Neural progenitor cell (in vitro differentiated cells): Measurements from ENCODE around the gene SAV1. TPM values are rescaled to one million over a fixed set of nuclear protein-coding genes. Genes with fewer than 3 reads are reported as not detected.
"Not testable (repeated sequence)": the region's sequence is repeated elsewhere in the genome, so short reads cannot be mapped to it uniquely, and the experiment has no call there.

Experiments used
- DNase-seq: peaks from one replicate; pipeline ENCODE4 v3.0.0-alpha.2; 2016; ENCODE audit warnings: low spot score
- H2AFZ ChIP-seq: fragments of 200-600 bp; sonication (generic); replicated peaks from 2 replicates; pipeline ENCODE4 v1.6.1; 2016; ENCODE audit warnings: antibody characterized with exemption
- H3F3A ChIP-seq: fragments of 200-600 bp; sonication (generic); 2 replicates; pipeline ENCODE4 v1.6.1; 2016; ENCODE audit warnings: antibody characterized with exemption, low read depth
- H3K27ac ChIP-seq: fragments of 200-600 bp; sonication (generic); 2 replicates; pipeline ENCODE4 v1.5.1; 2016; ENCODE audit warnings: mild to moderate bottlenecking
- H3K27me3 ChIP-seq: fragments of 200-600 bp; sonication (generic); 2 replicates; pipeline ENCODE4 v1.6.1; 2016; ENCODE audit warnings: mild to moderate bottlenecking, moderate library complexity
- H3K36me3 ChIP-seq: fragments of 200-600 bp; sonication (generic); 2 replicates; pipeline ENCODE4 v1.5.1; 2016
- H3K4me1 ChIP-seq: fragments of 200-600 bp; sonication (generic); 2 replicates; pipeline ENCODE4 v1.6.1; 2016; ENCODE audit warnings: mixed run types
- H3K4me2 ChIP-seq: fragments of 200-600 bp; sonication (generic); 2 replicates; pipeline ENCODE4 v1.6.1; 2016
- H3K4me3 ChIP-seq: fragments of 200-600 bp; sonication (generic); 2 replicates; pipeline ENCODE4 v1.5.1; 2016
- H3K79me2 ChIP-seq: fragments of 200-600 bp; sonication (generic); 2 replicates; pipeline ENCODE4 v1.6.1; 2016; ENCODE audit warnings: low read depth
- H3K9ac ChIP-seq: fragments of 200-600 bp; sonication (generic); 2 replicates; pipeline ENCODE4 v1.6.1; 2016
- H3K9me3 ChIP-seq: fragments of 200-600 bp; sonication (generic); 2 replicates; pipeline ENCODE4 v1.5.1; 2016; ENCODE audit warnings: low read depth
- H4K20me1 ChIP-seq: fragments of 200-600 bp; sonication (generic); 2 replicates; pipeline ENCODE4 v1.6.1; 2016; ENCODE audit warnings: low read depth
- H3K27ac Mint-ChIP-seq: 3 replicates; pipeline ENCODE4 v1.8.0; 2021; ENCODE audit warnings: mixed read lengths
- H3K27me3 Mint-ChIP-seq: 2 replicates; pipeline ENCODE4 v1.8.0; 2022; ENCODE audit warnings: low read depth, mild to moderate bottlenecking, inconsistent platforms, moderate library complexity, mixed read lengths; ENCODE audit not compliant: insufficient read depth
- H3K36me3 Mint-ChIP-seq: 3 replicates; pipeline ENCODE4 v1.8.0; 2021; ENCODE audit warnings: mixed read lengths
- H3K4me1 Mint-ChIP-seq: 3 replicates; pipeline ENCODE4 v1.8.0; 2021; ENCODE audit warnings: mixed read lengths
- H3K4me3 Mint-ChIP-seq: 3 replicates; pipeline ENCODE4 v1.8.0; 2021; ENCODE audit warnings: mild to moderate bottlenecking, moderate library complexity, mixed read lengths
- H3K9me3 Mint-ChIP-seq: 3 replicates; pipeline ENCODE4 v1.8.0; 2020; ENCODE audit warnings: mixed read lengths
- EZH2 ChIP-seq: fragments of 200-600 bp; sonication (generic); IDR thresholded peaks from 2 replicates; pipeline ENCODE4 v1.6.1; 2017; ENCODE audit warnings: antibody characterized with exemption, mild to moderate bottlenecking, moderate library complexity
- EZH2phosphoT487 ChIP-seq: fragments of 200-600 bp; sonication (generic); IDR thresholded peaks from 2 replicates; pipeline ENCODE4 v1.6.1; 2017; ENCODE audit warnings: antibody characterized with exemption
- total RNA-seq: library from RNA; depleted of rRNA; stranded (reverse); fragments of >200 nt; gene quantifications from 2 replicates; pipeline ENCODE4 v1.2.3, GENCODE V29; 2015; ENCODE audit warnings: low replicate concordance
- TF ChIP-seq, protein P1 (sequence below): fragments of 200-600 bp; sonication (generic); IDR thresholded peaks from 2 replicates; pipeline ENCODE4 v1.5.1; 2017; ENCODE audit warnings: antibody characterized with exemption, mild to moderate bottlenecking

The SAV1 gene
- total RNA-seq, 1 donor from 2014 or later, result 34.5 TPM

DNA sequence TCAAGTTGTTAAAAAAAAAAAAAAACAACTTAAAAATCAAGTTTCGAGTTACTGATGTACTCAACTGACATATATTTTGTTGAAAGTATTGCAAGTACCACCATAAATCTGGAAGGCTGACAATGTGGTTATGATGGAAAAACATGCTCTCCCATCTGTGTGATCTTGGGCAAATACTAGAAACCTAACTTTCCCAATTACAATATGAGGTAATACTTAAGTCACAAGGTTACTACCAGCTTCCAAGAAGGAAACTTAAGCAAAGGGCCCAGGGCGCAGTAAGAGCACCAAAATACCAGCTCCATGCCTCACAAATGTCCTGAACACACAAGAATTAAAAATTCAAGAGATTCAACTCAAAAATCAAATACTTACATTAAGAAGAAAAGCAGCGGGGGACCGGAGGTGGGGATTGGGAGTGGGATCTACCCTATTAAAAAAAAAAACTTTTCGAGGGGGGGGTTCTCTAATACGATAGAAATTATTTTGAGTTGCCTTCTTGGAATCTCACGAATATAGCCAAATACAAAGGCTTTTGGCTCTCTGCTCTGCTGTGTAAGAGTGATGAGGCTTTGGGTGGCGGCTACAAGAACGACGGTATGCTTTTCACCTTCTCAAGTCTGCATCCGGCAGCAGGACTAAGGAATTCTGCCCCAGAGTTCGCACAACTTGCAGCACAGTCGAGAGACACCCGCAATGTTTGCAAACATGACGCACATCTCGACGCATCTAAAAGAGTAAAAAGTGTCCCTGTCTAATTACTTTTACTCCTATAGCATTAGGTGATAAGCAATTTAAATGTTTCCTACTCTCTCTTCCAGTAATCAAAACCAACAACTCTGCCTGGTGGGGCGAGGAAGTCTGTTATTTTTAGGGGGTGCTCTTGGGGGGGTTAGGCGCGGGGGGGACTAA, 1.1 kb downstream of the SAV1 start:
- H3F3A ChIP-seq, result peaks cover 32% of the 10 kb centered on the region
- peak overlapping the region; percentile 91 for H2AFZ ChIP-seq
- peak overlapping the region; percentile 86 for H3K4me2 ChIP-seq
- H3K36me3 Mint-ChIP-seq, result peaks cover 13% of the 10 kb centered on the region
- peaks cover 54% of the 10 kb centered on the region for H3K79me2 ChIP-seq
- peak overlapping the region; percentile 90 for H3K27ac Mint-ChIP-seq
- H3K36me3 ChIP-seq, result peaks cover 5% of the 10 kb centered on the region
- no peak overlapping the region for H3K4me3 Mint-ChIP-seq
- H3K4me3 ChIP-seq, result peak overlapping the region; percentile 87
- TF ChIP-seq EZH2, result no peak
- TF ChIP-seq, protein P1, sequence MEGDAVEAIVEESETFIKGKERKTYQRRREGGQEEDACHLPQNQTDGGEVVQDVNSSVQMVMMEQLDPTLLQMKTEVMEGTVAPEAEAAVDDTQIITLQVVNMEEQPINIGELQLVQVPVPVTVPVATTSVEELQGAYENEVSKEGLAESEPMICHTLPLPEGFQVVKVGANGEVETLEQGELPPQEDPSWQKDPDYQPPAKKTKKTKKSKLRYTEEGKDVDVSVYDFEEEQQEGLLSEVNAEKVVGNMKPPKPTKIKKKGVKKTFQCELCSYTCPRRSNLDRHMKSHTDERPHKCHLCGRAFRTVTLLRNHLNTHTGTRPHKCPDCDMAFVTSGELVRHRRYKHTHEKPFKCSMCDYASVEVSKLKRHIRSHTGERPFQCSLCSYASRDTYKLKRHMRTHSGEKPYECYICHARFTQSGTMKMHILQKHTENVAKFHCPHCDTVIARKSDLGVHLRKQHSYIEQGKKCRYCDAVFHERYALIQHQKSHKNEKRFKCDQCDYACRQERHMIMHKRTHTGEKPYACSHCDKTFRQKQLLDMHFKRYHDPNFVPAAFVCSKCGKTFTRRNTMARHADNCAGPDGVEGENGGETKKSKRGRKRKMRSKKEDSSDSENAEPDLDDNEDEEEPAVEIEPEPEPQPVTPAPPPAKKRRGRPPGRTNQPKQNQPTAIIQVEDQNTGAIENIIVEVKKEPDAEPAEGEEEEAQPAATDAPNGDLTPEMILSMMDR, result no peak
- TF ChIP-seq EZH2phosphoT487, result no peak
- peaks cover 10% of the 10 kb centered on the region for H3K4me1 Mint-ChIP-seq
- peak overlapping the region; percentile 44 for H3K9ac ChIP-seq
- H3K4me1 ChIP-seq, result peaks cover 31% of the 10 kb centered on the region
- no peaks in the 10 kb centered on the region for H3K27me3 ChIP-seq
- H3K27me3 Mint-ChIP-seq, result no peaks in the 10 kb centered on the region
- peaks cover 10% of the 10 kb centered on the region for H4K20me1 ChIP-seq
- no peaks in the 10 kb centered on the region for H3K9me3 Mint-ChIP-seq
- no peaks in the 10 kb centered on the region for H3K9me3 ChIP-seq
- H3K27ac ChIP-seq, result no peak overlapping the region
- DNase-seq, result peak; percentile 71

DNA sequence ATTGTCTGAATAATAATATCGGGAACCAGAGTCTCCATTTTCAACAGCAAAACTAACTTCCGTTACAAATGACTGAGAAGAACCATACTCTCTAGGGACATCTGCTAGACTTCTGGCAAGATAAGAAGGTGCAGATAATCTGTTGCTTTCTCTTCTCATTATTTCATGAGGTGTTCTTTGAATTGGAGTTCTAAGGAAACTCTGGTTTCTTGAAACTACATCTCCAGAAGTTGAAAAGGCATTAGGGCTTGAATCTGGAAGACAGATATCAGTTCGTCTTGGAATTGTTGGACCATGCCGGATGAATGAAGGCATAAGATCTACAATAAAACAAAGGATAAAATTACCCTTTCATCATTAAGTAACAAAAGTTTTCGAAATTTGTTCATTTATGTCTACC, 2.8 kb downstream of the SAV1 start:
- H3K27me3 ChIP-seq, H3K4me1 Mint-ChIP-seq, H3K27me3 Mint-ChIP-seq, H3K9me3 ChIP-seq, H3K4me3 Mint-ChIP-seq, H3K27ac ChIP-seq, H3K36me3 ChIP-seq, DNase-seq, H2AFZ ChIP-seq, H3K27ac Mint-ChIP-seq, H3K9me3 Mint-ChIP-seq, H3K9ac ChIP-seq: not testable (repeated sequence)
- Histone ChIP-seq H3K4me2 (peak overlapping the region; percentile 86), H3K4me3 (peak overlapping the region; percentile 16), H3K4me1 (peaks cover 30% of the 10 kb centered on the region), H3K79me2 (peaks cover 63% of the 10 kb centered on the region), H3F3A (peaks cover 30% of the 10 kb centered on the region), H4K20me1 (peaks cover 10% of the 10 kb centered on the region)
- peaks cover 27% of the 10 kb centered on the region for H3K36me3 Mint-ChIP-seq

DNA sequence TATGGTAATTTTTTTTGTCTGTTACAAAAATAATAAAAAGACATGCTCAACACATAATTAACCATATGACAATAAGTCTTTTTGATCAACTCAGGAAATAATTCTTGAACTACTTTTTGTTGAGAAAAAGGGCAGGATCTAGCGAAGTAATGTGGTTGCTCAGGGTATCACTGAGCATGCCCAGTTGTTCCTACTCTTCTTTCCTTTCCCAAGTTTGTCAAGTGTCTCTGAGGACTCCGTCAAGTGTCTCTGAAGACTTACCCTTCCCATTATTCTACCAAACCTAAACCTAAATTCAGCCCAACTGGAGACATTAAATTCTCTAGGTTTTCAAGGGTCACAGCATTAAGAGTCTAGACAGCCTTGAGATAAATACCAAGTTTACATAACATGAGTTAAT, 3.5 kb downstream of the SAV1 start:
- peaks cover 33% of the 10 kb centered on the region for H3K36me3 Mint-ChIP-seq
- H2AFZ ChIP-seq, DNase-seq, H3K27ac Mint-ChIP-seq, H3K4me3 Mint-ChIP-seq, H3K9me3 ChIP-seq, H3K9me3 Mint-ChIP-seq, H3K27ac ChIP-seq, H3K9ac ChIP-seq, H3K4me2 ChIP-seq, H3K27me3 ChIP-seq, H3K36me3 ChIP-seq, H3K4me1 Mint-ChIP-seq, H3K4me3 ChIP-seq, H3K27me3 Mint-ChIP-seq: not testable (repeated sequence)
- peaks cover 23% of the 10 kb centered on the region for H3F3A ChIP-seq
- peaks cover 23% of the 10 kb centered on the region for H3K4me1 ChIP-seq
- H4K20me1 ChIP-seq, result peaks cover 10% of the 10 kb centered on the region
- peaks cover 65% of the 10 kb centered on the region for H3K79me2 ChIP-seq

DNA sequence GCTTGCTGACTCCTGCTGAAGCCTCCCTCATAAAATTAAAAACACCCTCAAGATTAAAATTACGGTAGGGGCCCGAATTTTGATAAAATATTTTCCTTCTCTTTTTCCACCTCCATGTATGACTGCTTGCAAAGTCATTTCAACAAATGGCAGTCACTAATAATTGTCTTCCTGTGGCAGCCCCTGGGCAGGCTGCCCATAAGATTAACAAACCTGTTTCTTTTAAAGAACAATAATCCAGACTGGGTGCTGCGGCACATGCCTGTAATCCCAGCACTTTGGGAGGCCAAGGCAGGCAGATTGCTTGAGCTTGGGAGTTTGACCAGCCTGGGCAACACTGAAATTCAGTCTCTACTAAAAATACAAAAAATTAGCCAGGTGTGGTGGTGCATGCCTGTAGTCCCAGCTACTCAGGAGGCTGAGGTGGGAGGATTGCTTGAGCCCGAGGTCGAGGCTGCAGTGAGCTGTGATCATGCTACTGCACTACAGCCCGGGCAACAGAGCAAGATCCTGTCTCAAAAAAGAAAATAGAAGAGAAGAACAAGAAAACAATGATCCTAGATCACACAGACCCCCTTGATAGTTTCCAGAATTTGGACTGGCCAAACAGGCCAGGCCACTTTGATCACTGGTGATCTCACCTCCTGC, 8.7 kb downstream of the SAV1 start:
- H3K27me3 Mint-ChIP-seq, result no peaks in the 10 kb centered on the region
- peaks cover 38% of the 10 kb centered on the region for H3K36me3 Mint-ChIP-seq
- no peaks in the 10 kb centered on the region for H3K36me3 ChIP-seq
- H3K4me3 Mint-ChIP-seq, result no peak overlapping the region
- no peak for TF ChIP-seq EZH2phosphoT487
- no peaks in the 10 kb centered on the region for H3K9me3 Mint-ChIP-seq
- H3K27ac ChIP-seq, result no peak overlapping the region
- peaks cover 7% of the 10 kb centered on the region for H4K20me1 ChIP-seq
- H3K27me3 ChIP-seq, result no peaks in the 10 kb centered on the region
- peaks cover 11% of the 10 kb centered on the region for H3K4me1 Mint-ChIP-seq
- H3K79me2 ChIP-seq, result peaks cover 79% of the 10 kb centered on the region
- H3F3A ChIP-seq, result no peaks in the 10 kb centered on the region
- H3K4me2 ChIP-seq, result no peak overlapping the region
- no peaks in the 10 kb centered on the region for H3K9me3 ChIP-seq
- DNase-seq, result no peak
- H3K9ac ChIP-seq, result no peak overlapping the region
- H3K4me3 ChIP-seq, result no peak overlapping the region
- no peak overlapping the region for H2AFZ ChIP-seq
- H3K27ac Mint-ChIP-seq, result no peak overlapping the region
- H3K4me1 ChIP-seq, result peaks cover 14% of the 10 kb centered on the region
